ENCODE measurements around the gene FBXO44.

FBXO44 gene

GRCh38 chr1:11700601-11701467, 46.2 kb downstream of the FBXO44 start:
- no peak overlapping the region for H3K4me3 ChIP-seq (ENCODE audit: control insufficient read depth, low read depth, low read length)
- no peak for TF ChIP-seq CTCF (conservative IDR thresholded peaks at IDR 0.05; ENCODE audit: control insufficient read depth, insufficient read depth, low read depth, low read length)
- DNase-seq (ENCODE audit: low read depth): no peak

- H3K4me3 ChIP-seq (ENCODE audit: control insufficient read depth, low read depth, low read length): no peak overlapping the region
- DNase-seq (ENCODE audit: low read depth): no peak
- TF ChIP-seq CTCF (conservative IDR thresholded peaks at IDR 0.05; ENCODE audit: control insufficient read depth, insufficient read depth, low read depth, low read length): no peak
These were observed 46.9 kb downstream of the FBXO44 start for GRCh38 chr1:11701551-11701961.

GRCh38 chr1:11701981-11702803, 47.5 kb downstream of the FBXO44 start:
- no peak overlapping the region for H3K4me3 ChIP-seq (ENCODE audit: control insufficient read depth, low read depth, low read length)
- no peak for TF ChIP-seq CTCF (conservative IDR thresholded peaks at IDR 0.05; ENCODE audit: control insufficient read depth, insufficient read depth, low read depth, low read length)
- DNase-seq (ENCODE audit: low read depth): no peak

- no peak overlapping the region for H3K4me3 ChIP-seq (ENCODE audit: control insufficient read depth, low read depth, low read length)
- no peak for TF ChIP-seq CTCF (conservative IDR thresholded peaks at IDR 0.05; ENCODE audit: control insufficient read depth, insufficient read depth, low read depth, low read length)
- no peak for DNase-seq (ENCODE audit: low read depth)
These were observed 48.9 kb downstream of the FBXO44 start for GRCh38 chr1:11703357-11704193.

- no peak for TF ChIP-seq CTCF (conservative IDR thresholded peaks at IDR 0.05; ENCODE audit: control insufficient read depth, insufficient read depth, low read depth, low read length)
- DNase-seq (ENCODE audit: low read depth): no peak
- H3K4me3 ChIP-seq (ENCODE audit: control insufficient read depth, low read depth, low read length): no peak overlapping the region
These were observed 49.5 kb downstream of the FBXO44 start for GRCh38 chr1:11704194-11704529.

- TF ChIP-seq CTCF (conservative IDR thresholded peaks at IDR 0.05; ENCODE audit: control insufficient read depth, insufficient read depth, low read depth, low read length): no peak
- DNase-seq (ENCODE audit: low read depth): no peak
- H3K4me3 ChIP-seq (ENCODE audit: control insufficient read depth, low read depth, low read length): no peak overlapping the region
These were observed 50.2 kb downstream of the FBXO44 start for GRCh38 chr1:11704691-11705475.
